ENCODE data around the gene VSTM2L. TPM values are rescaled to one million over a fixed set of nuclear protein-coding genes. Genes with fewer than 3 reads are reported as not detected.

VSTM2L gene
- total and polyA plus RNA-seq, 2 donors, result 2.7 to 4.4 TPM

GRCh38 chr20:37876863-37877262 lies 26.1 kb upstream of the VSTM2L start:
- WGBS, result 92% methylated on average over 7 of the region's 7 CpGs
- DNase-seq (ENCODE audit: low read depth in 6 of 9, low spot score in 9 of 9), result no peak
- H3K36me3 ChIP-seq (ENCODE audit: control insufficient read depth in 2 of 2, insufficient read depth in 2 of 2, low read length in 1 of 2), result peaks cover 0 to 26% of the 10 kb centered on the region in 2 donors

GRCh38 chr20:37877832-37878772 lies 24.8 kb upstream of the VSTM2L start:
- Histone ChIP-seq H3K27ac (ENCODE audit: low read depth in 1 of 2, low read length in 1 of 2) (no peak overlapping the region), H3K36me3 (ENCODE audit: control insufficient read depth in 2 of 2, insufficient read depth in 2 of 2, low read length in 1 of 2) (peaks cover 0 to 16% of the 10 kb centered on the region in 2 donors), H3K4me1 (ENCODE audit: control insufficient read depth in 2 of 2, insufficient read depth in 2 of 2, low read length in 2 of 2) (peaks cover 0 to 16% of the 10 kb centered on the region in 2 donors), H3K9me3 (ENCODE audit: control insufficient read depth in 2 of 2, insufficient read depth in 1 of 2, low read length in 1 of 2) (no peaks in the 10 kb centered on the region), H3K4me3 (ENCODE audit: low read length in 2 of 2) (no peak overlapping the region), H3K27me3 (ENCODE audit: control insufficient read depth in 2 of 2, insufficient read depth in 1 of 2, low read length in 1 of 2) (no peaks in the 10 kb centered on the region)
- no peak for DNase-seq (ENCODE audit: low read depth in 6 of 9, low spot score in 9 of 9)
- WGBS, result 94% methylated on average over 20 of the region's 20 CpGs

More at GRCh38 chr20:37876863-37877262, 26.1 kb upstream of the VSTM2L start:
- Histone ChIP-seq H3K4me1 (ENCODE audit: control insufficient read depth in 2 of 2, insufficient read depth in 2 of 2, low read length in 2 of 2) (peaks cover 0 to 11% of the 10 kb centered on the region in 2 donors), H3K27ac (ENCODE audit: low read depth in 1 of 2, low read length in 1 of 2) (no peak overlapping the region), H3K27me3 (ENCODE audit: control insufficient read depth in 2 of 2, insufficient read depth in 1 of 2, low read length in 1 of 2) (no peaks in the 10 kb centered on the region), H3K4me3 (ENCODE audit: low read length in 2 of 2) (no peak overlapping the region), H3K9me3 (ENCODE audit: control insufficient read depth in 2 of 2, insufficient read depth in 1 of 2, low read length in 1 of 2) (no peaks in the 10 kb centered on the region)

- Histone ChIP-seq H3K27me3 (ENCODE audit: control insufficient read depth in 2 of 2, insufficient read depth in 1 of 2, low read length in 1 of 2) (no peaks in the 10 kb centered on the region), H3K9me3 (ENCODE audit: control insufficient read depth in 2 of 2, insufficient read depth in 1 of 2, low read length in 1 of 2) (no peaks in the 10 kb centered on the region), H3K36me3 (ENCODE audit: control insufficient read depth in 2 of 2, insufficient read depth in 2 of 2, low read length in 1 of 2) (peaks cover 0 to 9% of the 10 kb centered on the region in 2 donors), H3K4me3 (ENCODE audit: low read length in 2 of 2) (no peak overlapping the region), H3K27ac (ENCODE audit: low read depth in 1 of 2, low read length in 1 of 2) (no peak overlapping the region), H3K4me1 (ENCODE audit: control insufficient read depth in 2 of 2, insufficient read depth in 2 of 2, low read length in 2 of 2) (peaks cover 0 to 16% of the 10 kb centered on the region in 2 donors)
- WGBS, result 93% methylated on average over 12 of the region's 12 CpGs
- no peak for DNase-seq (ENCODE audit: low read depth in 6 of 9, low spot score in 9 of 9)
Measured at GRCh38 chr20:37878835-37879599, 23.9 kb upstream of the VSTM2L start.

- peaks cover 0 to under 1% of the 10 kb centered on the region in 2 donors for H3K36me3 ChIP-seq (ENCODE audit: control insufficient read depth in 2 of 2, insufficient read depth in 2 of 2, low read length in 1 of 2)
- no peak overlapping the region for H3K4me3 ChIP-seq (ENCODE audit: low read length in 2 of 2)
- no peak for DNase-seq (ENCODE audit: low read depth in 6 of 9, low spot score in 9 of 9)
- no peaks in the 10 kb centered on the region for H3K27me3 ChIP-seq (ENCODE audit: control insufficient read depth in 2 of 2, insufficient read depth in 1 of 2, low read length in 1 of 2)
- peaks cover 0 to 16% of the 10 kb centered on the region in 2 donors for H3K4me1 ChIP-seq (ENCODE audit: control insufficient read depth in 2 of 2, insufficient read depth in 2 of 2, low read length in 2 of 2)
- H3K27ac ChIP-seq (ENCODE audit: low read depth in 1 of 2, low read length in 1 of 2), result no peak overlapping the region
- 98% methylated on average over 1 of the region's 1 CpG for WGBS
- H3K9me3 ChIP-seq (ENCODE audit: control insufficient read depth in 2 of 2, insufficient read depth in 1 of 2, low read length in 1 of 2), result no peaks in the 10 kb centered on the region
Measured at GRCh38 chr20:37879843-37880242, 23.1 kb upstream of the VSTM2L start.

GRCh38 chr20:37880726-37881591 lies 22.0 kb upstream of the VSTM2L start:
- H3K36me3 ChIP-seq (ENCODE audit: control insufficient read depth in 2 of 2, insufficient read depth in 2 of 2, low read length in 1 of 2), result no peaks in the 10 kb centered on the region
- 81% methylated on average over 18 of the region's 18 CpGs for WGBS
- no peaks in the 10 kb centered on the region for H3K27me3 ChIP-seq (ENCODE audit: control insufficient read depth in 2 of 2, insufficient read depth in 1 of 2, low read length in 1 of 2)
- H3K27ac ChIP-seq (ENCODE audit: low read depth in 1 of 2, low read length in 1 of 2), result no peak overlapping the region
- no peaks in the 10 kb centered on the region for H3K9me3 ChIP-seq (ENCODE audit: control insufficient read depth in 2 of 2, insufficient read depth in 1 of 2, low read length in 1 of 2)
- H3K4me3 ChIP-seq (ENCODE audit: low read length in 2 of 2), result no peak overlapping the region
- H3K4me1 ChIP-seq (ENCODE audit: control insufficient read depth in 2 of 2, insufficient read depth in 2 of 2, low read length in 2 of 2), result peaks cover 0 to 16% of the 10 kb centered on the region in 2 donors
- DNase-seq (ENCODE audit: low read depth in 6 of 9, low spot score in 9 of 9), result no peak

GRCh38 chr20:37881601-37882343 lies 21.2 kb upstream of the VSTM2L start:
- DNase-seq (ENCODE audit: low read depth in 6 of 9, low spot score in 9 of 9), result no peak
- H3K36me3 ChIP-seq (ENCODE audit: control insufficient read depth in 2 of 2, insufficient read depth in 2 of 2, low read length in 1 of 2), result no peaks in the 10 kb centered on the region
- 87% methylated on average over 22 of the region's 22 CpGs for WGBS

GRCh38 chr20:37882961-37883712 lies 19.8 kb upstream of the VSTM2L start:
- H3K4me1 ChIP-seq (ENCODE audit: control insufficient read depth in 2 of 2, insufficient read depth in 2 of 2, low read length in 2 of 2), result peaks cover 0 to 13% of the 10 kb centered on the region in 2 donors
- no peak overlapping the region for H3K4me3 ChIP-seq (ENCODE audit: low read length in 2 of 2)
- no peak for DNase-seq (ENCODE audit: low read depth in 6 of 9, low spot score in 9 of 9)
- H3K36me3 ChIP-seq (ENCODE audit: control insufficient read depth in 2 of 2, insufficient read depth in 2 of 2, low read length in 1 of 2), result no peaks in the 10 kb centered on the region
- no peak overlapping the region for H3K27ac ChIP-seq (ENCODE audit: low read depth in 1 of 2, low read length in 1 of 2)
- H3K9me3 ChIP-seq (ENCODE audit: control insufficient read depth in 2 of 2, insufficient read depth in 1 of 2, low read length in 1 of 2), result no peaks in the 10 kb centered on the region
- 92% methylated on average over 16 of the region's 16 CpGs for WGBS
- peaks cover 0 to 4% of the 10 kb centered on the region in 2 donors for H3K27me3 ChIP-seq (ENCODE audit: control insufficient read depth in 2 of 2, insufficient read depth in 1 of 2, low read length in 1 of 2)

More at GRCh38 chr20:37881601-37882343, 21.2 kb upstream of the VSTM2L start:
- peaks cover 0 to 16% of the 10 kb centered on the region in 2 donors for H3K4me1 ChIP-seq (ENCODE audit: control insufficient read depth in 2 of 2, insufficient read depth in 2 of 2, low read length in 2 of 2)
- H3K27ac ChIP-seq (ENCODE audit: low read depth in 1 of 2, low read length in 1 of 2), result no peak overlapping the region
- H3K4me3 ChIP-seq (ENCODE audit: low read length in 2 of 2), result no peak overlapping the region
- no peaks in the 10 kb centered on the region for H3K9me3 ChIP-seq (ENCODE audit: control insufficient read depth in 2 of 2, insufficient read depth in 1 of 2, low read length in 1 of 2)
- H3K27me3 ChIP-seq (ENCODE audit: control insufficient read depth in 2 of 2, insufficient read depth in 1 of 2, low read length in 1 of 2), result peaks cover 0 to 3% of the 10 kb centered on the region in 2 donors
